GM21786 (cell line): ENCODE data around the gene KDM4B.
"Not testable (repeated sequence)": the region's sequence is repeated elsewhere in the genome, so short reads cannot be mapped to it uniquely, and the experiment has no call there.

Experiments used
- ATAC-seq: cut with Tn5 transposase; IDR thresholded peaks from one replicate; pipeline ENCODE4 v1.9.1; 2021; ENCODE audit not compliant: unreplicated experiment

The KDM4B gene

DNA sequence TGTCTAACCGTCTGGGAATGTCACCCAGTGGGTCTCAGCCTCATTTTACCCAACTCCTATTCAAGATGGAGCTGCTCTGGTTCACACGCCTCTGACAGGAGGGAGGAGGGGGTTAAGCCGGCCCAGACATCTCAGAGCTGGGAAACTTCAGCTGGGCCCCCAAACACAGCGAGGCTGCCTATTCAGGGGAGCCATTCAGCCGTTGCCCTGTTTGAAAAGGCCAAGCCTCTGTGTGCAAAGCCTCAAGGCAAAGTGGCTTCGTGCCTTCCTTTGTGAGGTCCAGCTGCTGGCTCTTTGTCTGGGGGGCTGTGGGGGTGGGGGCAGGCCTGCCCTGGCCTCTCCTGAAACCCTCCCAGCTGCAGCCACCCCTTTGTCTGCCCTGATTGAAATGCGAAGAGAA, 224.3 kb downstream of the KDM4B start:
- ATAC-seq = no peak

DNA sequence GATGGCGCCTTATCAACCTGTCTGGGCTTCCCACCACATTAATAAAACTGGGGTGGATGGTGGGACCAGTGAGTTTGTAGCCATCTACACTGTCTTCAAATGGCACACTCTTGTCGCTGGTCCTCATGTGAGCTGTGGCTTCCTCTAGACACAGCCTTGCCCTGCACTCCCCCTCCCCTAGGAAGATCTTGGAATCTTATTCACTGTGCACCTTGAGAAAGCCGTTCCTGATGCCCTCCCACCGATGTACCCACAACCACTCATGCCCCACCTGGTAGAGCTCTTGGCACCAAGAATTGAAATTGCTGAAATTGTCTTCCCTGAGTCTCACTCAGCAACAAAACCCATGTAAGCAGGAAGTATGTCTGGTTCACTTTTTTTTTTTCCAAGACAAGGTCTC, 225.7 kb downstream of the KDM4B start:
- no peak for ATAC-seq

DNA sequence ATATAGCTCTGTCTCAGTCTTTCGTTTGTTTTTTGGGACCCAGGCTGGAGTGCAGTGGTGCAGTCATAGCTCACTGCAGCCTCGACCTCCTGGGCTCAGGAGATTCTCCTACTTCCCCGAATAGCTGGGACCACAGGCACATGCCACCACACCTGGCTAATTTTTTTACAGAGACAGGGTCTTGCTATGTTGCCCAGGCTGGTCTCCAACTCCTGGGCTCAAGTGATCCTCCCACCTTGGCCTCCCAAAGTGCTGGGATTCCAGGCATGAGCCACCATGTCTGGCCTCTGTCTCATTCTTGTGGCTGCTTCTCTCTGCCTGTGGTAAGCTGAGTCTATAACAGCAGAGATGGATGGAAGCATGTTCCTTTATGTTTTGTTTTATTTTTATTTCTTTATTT, 226.7 kb downstream of the KDM4B start:
- ATAC-seq = not testable (repeated sequence)

DNA sequence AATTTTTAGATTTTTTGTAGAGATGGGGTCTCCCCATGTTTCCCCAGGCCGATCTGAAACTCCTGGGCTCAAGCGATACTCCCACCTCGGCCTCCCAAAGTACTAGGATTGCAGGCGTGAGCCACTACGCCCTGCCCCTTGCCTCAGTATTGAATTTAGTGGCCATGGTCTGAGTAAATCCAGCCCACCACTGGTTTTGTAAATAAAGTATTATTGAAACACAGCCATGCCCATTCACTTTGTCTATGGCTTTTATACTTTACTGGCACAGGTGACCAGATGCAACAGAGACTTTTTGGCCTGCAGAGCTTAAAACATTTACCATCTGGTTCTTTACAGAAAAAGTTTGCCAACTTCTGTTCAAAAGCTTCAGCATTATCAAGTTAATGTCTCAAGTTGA, 227.9 kb downstream of the KDM4B start:
- no peak for ATAC-seq

DNA sequence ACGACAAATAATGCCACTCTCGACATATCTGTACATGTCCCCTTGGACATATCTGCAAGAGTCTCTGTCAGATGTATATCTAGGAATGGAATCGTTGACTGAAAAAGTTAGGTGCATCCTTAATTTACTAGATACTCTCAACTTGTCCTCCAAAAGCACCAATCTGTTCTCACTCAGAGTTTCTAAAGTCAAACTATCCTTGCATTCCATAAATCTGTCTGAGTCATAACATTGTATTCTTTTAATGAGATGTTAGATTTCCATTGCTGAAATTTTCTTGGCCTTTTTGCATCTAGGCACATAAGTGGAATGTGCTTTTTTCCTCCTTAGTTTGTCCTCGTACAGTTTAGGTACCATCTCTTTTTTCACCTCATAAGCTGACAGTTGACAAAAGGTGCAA, 231.9 kb downstream of the KDM4B start:
- no peak for ATAC-seq

DNA sequence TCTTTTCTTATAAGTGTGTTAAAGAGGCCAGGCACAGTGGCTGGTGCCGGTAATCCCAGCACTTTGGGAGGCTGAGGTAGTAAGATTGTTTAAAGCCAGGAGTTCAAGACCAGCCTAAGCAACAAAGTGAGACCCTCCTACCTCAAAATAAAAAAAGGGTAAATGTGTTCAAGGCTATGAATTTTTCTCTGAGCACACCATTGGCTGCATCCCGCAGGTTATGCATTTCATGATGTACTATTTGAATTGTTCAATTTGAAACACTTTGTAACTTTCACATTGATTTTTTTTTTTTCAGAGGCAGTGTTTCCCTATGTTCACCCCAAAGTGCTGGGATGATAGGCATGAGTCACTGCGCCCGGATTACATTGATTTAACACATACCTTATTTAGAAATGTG, 233.6 kb downstream of the KDM4B start:
- no peak for ATAC-seq
